GM21576 (cell line): ENCODE results near the gene GDPD5.

ENCODE experiments used
- ATAC-seq: cut with Tn5 transposase; IDR thresholded peaks from one replicate; pipeline ENCODE4 v1.9.1; 2021; ENCODE audit warnings: mild to moderate bottlenecking, moderate library complexity; ENCODE audit not compliant: unreplicated experiment

Gene GDPD5, protein sequence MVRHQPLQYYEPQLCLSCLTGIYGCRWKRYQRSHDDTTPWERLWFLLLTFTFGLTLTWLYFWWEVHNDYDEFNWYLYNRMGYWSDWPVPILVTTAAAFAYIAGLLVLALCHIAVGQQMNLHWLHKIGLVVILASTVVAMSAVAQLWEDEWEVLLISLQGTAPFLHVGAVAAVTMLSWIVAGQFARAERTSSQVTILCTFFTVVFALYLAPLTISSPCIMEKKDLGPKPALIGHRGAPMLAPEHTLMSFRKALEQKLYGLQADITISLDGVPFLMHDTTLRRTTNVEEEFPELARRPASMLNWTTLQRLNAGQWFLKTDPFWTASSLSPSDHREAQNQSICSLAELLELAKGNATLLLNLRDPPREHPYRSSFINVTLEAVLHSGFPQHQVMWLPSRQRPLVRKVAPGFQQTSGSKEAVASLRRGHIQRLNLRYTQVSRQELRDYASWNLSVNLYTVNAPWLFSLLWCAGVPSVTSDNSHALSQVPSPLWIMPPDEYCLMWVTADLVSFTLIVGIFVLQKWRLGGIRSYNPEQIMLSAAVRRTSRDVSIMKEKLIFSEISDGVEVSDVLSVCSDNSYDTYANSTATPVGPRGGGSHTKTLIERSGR

DNA sequence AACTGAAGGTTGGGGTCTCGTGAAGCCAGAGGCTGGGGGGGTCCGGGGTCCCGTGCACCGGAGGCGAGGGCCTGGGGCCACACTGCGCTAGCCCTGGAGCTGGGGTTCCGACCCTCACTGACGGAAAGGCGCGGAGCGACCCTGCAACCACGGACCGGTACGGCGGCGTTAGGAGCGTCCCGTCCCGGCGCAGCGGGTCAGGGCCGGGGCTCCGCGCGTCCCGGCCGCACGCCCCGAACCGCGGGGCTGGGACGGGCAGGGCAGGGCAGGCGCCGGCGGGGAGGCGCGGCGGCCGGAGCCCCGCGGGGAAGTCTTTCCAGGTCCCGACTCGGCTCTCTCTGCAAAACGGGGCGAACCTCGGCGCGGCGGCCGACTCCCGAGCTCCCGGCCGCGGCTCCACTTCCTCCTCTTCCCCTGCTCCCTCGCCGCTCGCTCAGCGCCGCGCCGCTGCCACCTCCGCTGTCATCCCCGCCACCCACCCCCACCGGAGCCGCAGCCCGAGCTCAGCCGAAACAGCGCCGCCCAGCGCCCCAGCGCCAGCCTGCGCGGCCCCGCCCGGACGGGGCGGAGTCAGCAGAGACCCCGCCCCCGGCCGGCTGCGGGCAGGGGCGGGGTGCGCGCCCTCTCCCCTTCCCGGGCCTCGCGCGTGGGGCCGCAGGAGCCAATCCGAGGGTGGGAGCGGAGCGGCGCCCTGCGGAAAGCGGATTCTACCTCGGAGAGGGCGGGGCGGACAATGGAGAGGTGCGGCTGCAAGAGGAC, at the start of gene GDPD5:
Gene GDPD5 (minus strand): TSS at position 509 of the 759 bp plus-strand sequence. CDS start 48,206 bp downstream, outside the sequence.
- peak; percentile 67 for ATAC-seq

DNA sequence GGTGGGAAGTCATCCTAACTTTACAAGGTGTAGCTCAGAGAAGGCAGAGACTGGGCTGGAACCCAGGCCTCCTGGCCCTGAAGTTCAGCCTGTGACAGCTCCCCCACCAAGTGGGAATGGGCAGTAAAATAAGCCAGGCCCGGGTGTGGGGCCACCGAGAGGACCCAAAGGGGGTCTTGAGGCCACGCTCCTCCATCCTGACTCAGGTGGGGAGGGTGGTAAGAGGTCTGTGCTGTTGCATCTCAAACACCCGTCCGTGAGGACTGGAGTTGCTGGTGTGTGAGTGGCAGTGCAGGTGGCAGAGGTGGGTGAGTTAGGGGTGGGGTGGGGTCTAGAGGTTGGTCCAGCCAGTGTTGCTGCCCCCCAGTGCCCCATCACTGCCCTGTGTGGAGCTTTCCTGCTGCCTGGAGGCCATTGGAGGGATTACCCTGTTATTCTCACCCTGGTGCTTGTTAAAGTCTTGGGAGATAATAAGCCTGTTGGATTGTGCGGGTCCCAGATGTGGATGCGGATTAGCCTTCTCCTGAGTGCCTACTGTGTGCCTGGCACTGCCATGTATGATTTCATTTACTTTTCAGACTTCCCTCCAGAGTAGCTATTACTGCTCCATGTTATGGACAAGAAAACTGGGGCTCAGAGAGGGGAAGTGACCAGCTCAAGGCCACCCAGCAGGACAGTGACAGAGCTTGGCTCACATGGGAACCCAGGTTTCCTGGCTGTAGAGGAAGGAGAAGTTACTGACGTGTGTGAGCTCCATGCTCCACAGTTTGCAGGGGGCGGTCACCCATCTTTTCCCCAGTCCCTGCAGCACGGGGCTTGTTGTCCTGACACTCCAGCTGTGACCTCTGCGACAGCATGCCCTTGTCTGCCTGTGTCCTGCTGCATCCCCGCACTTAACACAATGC, 49.2 kb upstream of the GDPD5 start:
- no peak for ATAC-seq

DNA sequence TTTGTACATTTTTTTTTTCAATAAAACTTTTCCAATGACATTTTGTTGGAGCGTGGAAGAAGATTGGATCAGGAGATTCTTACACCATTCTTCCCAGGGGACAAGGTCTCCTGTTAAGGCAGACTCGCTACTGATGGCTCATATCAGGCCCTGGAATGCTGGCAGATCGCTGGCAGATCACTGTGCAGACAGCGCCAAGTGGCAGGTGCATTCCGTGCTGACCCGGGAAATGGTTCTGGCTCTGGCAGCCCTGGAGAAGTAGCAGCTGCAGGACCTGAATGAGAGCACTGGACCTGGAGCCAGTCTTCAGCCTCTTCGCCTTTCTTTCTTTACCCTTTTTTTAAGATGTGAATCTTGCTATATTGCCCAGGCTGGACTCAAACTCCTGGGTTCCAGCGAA, 47.0 kb upstream of the GDPD5 start:
- no peak for ATAC-seq

DNA sequence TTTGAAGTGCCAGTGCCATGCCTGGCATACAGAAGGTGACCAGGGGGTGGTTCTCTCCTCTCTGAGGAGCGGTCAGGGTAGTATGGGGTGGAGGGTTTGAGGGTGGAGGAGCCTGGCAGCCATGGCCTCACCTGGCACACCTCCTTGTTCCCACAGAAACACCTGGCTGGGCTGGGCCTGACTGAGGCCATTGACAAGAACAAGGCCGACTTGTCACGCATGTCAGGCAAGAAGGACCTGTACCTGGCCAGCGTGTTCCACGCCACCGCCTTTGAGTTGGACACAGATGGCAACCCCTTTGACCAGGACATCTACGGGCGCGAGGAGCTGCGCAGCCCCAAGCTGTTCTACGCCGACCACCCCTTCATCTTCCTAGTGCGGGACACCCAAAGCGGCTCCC, 45.9 kb upstream of the GDPD5 start:
- no peak for ATAC-seq

DNA sequence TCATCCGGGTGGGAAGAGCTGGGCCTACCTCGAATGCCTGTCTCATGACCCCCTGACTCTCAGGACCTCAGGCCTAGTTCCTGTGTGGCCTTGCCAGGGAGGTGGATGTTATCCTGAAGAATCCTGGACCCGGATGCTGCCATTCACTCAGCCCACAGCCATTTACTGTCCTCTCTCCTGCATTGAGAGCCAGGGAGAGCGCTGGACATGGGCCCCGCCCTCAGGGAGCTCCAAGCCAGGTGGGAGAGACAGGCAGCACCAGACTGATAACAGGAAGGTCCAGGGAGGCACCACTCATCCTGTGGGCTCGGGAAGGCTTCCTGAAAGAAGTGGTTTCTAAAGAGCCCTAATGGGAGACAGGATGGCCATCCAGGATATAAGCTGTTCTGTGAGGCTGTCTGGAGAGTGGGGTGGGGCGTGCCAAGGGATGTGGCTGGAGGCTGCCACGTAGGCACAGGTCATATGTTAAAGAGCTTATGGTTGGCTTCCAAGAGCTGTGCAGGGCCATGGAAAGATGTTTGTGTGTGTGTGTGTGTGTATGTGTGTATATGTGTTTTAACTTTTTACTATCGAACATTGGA, 44.9 kb upstream of the GDPD5 start:
- no peak for ATAC-seq

DNA sequence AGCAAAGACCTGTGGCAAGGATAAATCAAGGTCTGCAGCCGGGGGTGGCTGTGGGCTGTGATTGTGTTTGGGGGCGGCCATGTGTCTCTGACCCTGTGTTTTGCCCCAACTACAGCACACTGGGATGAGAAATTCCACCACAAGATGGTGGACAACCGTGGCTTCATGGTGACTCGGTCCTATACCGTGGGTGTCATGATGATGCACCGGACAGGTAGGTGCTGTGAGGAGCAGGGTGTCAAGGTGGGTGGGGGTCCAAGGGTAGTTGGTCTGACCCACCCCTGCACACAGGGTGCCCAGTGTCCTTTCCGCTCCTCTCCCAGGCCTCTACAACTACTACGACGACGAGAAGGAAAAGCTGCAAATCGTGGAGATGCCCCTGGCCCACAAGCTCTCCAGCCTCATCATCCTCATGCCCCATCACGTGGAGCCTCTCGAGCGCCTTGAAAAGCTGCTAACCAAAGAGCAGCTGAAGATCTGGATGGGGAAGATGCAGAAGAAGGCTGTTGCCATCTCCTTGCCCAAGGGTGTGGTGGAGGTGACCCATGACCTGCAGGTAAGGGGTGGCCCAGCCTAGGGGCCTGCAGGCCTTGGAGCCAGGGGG, 43.0 kb upstream of the GDPD5 start:
- ATAC-seq: no peak

DNA sequence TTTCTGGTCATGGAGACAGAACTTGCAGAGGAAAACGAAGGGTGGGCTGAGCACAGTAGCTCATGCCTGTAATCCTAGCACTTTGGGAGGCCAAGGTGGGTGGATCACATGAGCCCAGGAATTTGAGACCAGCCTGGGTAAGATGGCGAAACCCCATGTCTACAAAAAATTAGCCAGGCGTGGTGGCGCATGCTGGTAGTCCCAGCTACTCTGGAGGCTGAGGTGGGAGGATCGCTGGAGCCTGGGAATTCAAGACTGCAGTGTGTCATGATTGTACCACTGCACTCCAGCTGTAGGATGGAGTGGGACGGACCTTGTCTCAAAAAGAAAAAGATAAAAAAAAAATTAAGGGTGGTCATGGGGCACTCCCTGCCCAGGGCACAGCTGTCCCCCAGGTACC, 42.2 kb upstream of the GDPD5 start:
- no peak for ATAC-seq

DNA sequence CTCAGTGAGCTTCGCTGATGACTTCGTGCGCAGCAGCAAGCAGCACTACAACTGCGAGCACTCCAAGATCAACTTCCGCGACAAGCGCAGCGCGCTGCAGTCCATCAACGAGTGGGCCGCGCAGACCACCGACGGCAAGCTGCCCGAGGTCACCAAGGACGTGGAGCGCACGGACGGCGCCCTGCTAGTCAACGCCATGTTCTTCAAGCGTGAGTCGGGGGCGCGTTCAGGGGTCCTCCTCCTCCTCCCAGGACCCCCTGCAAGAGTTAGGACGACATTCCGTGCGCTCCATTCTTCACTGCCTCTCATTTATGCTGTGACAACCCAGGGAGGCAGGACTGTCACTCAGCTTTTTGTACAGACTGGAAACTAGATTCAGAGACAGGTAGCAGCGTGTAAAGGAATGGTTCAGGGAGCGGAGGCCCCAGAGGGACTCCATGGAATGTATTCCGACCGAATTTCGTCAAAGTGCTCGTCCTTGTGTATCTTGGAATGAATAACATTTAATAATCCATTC, 41.1 kb upstream of the GDPD5 start:
- no peak for ATAC-seq

DNA sequence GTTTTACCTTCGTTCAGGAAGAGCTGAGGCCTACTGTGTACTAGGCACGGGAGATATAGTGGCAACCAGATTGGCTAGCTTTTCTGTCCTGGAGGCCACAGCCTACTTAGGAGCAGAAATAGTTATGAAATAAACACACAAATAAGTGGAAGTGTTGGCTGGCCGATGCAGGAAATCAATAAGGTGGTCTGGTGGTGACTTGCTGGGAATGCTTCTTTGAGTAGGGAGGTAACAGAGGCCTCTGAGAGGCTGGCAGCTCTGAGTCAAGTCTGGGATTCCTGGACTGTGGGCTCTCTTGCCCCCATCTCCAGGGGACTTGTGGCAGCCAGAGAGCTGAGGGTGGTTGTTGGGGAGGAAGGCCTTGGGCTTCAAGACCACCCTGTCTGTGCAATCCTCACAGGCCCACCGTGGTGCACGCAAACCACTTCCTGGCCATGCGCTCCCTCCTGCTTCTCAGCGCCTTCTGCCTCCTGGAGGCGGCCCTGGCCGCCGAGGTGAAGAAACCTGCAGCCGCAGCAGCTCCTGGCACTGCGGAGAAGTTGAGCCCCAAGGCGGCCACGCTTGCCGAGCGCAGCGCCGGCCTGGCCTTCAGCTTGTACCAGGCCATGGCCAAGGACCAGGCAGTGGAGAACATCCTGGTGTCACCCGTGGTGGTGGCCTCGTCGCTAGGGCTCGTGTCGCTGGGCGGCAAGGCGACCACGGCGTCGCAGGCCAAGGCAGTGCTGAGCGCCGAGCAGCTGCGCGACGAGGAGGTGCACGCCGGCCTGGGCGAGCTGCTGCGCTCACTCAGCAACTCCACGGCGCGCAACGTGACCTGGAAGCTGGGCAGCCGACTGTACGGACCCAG, 40.4 kb upstream of the GDPD5 start:
- ATAC-seq: no peak

DNA sequence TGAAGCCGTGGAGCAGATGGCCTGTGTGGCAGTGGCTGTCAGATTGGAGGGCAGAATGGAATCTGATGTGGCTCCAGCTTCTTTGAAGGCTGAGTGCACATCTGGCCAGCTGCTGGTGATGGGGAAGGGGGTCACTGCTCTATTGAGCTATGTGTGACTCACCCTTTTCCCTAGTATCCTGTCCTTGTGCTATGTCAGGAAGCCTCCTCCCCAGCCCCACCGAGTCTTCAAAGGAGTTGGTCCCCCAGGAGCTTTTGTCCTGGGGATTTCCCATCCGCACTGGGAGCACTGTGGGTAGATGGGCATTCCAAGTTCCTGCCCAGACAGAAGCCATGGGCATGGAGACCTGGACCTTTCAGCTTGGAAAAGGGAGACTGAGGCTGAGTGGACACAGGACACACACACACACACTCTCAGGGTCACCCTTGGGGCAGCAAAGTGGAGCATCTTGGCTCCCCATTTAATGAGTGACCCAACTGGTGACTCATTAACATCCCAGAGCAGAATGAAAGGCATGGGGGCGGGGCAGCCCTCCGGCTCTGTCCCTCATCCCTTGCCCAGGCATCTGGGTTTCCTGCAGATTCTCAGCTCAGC, 39.6 kb upstream of the GDPD5 start:
- no peak for ATAC-seq

DNA sequence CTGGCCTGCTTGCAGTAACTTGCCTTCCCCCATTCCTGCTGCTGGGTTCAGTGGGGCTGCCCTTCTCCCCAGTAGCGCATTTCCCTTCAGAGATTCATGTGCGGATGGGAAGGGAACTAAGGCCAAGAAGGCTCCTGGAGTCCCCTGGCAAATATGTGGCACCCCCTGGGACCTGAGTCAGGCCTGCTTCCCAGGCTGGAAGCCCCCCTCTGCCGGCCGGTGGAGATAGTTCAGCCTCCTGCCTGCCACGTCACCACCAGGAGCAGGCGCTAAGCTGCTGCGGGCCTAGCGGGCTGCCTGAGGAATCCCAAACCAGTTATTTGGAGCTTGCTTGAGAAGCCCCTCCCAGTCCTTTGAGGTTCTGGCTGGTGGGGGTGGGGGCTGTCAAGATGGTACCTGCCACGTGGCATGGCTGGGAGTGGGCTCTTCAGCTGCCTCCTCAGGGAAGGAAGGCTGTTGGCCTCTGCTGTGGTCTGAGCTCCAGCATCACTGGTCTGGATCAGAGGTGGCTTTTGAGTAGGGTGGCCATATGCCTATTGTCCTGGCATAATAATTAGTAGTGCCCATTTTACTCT, 38.3 kb upstream of the GDPD5 start:
- ATAC-seq: no peak

DNA sequence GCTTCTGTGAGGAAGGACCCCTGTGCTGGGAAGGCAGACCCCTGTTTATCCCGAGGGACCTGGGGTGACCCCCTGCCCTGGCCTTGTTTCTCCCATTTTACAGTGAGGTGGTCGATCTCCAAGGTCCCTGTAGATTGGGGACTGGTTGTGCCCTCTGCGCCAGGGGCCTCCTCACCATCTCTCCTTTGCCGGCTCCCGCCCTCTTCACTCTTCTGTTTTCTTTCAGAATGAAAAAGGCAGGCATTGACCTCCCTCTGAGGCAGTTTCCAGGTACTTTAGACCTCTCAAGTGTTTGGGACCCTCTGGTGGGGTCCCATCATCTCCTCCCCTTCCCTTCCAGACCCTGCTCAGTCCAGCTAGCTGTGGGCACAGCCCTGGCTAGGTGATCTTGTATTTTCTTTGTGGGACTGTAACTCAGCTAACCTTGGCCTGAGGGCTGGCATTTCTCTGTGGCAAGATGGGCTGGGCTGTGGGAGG, 37.8 kb upstream of the GDPD5 start:
- ATAC-seq: no peak

DNA sequence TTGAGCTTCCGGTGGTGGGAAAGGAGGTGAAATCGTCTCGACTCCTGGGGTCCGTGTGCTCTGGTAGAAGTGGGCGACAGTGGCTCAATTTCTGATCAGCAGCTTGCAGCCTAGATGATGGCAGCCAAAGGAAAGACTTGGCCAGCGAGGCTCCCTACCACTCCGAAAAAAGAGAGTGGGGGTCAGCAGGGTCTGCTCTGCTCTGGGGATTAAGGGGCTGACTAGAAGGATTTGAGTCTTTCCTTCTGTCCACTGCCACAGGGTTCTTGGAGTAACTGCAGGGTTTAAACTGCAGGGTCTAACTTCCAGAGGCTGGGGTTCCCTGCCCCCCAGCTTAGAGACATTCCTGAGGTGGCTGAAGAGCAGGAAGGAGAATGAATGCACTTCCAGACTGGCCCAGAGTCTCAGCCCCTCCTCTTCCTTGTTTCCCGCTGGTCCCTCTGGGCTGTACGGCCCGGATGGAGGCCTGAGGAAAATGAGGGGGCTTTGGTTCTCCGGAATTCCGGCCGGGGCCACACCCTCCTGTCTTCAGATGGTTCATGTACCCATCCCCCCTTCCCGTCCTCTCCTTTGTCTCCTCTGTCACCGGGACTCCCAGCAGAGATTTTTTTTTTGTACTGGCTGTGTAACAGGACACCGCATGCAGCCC, 37.2 kb upstream of the GDPD5 start:
- no peak for ATAC-seq

DNA sequence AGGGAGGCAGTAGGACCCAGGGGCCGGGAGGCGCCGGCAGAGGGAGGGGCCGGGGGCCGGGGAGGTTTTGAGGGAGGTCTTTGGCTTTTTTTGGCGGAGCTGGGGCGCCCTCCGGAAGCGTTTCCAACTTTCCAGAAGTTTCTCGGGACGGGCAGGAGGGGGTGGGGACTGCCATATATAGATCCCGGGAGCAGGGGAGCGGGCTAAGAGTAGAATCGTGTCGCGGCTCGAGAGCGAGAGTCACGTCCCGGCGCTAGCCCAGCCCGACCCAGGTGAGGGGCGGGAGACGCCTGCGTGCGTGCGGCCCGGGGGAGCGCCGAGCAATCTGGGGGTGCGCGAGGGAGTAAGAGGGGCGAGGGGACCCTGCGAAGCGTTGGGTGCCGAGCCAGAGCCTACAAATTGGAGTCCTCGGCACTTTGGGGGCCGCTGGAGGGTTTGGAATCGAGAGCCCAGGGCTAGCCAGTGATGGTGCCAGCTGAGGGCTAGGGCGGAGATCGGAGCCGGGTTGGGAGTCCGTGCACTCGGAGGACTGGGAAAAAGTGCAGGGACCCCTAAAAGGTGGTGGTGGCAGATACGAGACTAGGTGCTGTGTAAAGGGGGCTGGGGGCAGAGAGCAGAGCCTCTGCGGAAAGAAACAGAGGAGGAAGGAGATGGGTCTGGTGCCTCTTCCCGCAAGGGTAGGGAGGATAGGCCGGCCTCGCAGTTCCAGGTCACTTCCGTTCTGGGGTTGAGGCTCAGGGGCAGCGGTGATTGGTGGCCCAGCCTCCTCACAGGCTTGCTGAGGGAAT, 36.5 kb upstream of the GDPD5 start, which contains the start of gene SERPINH1:
Gene SERPINH1 (plus strand): TSS at position 206 of the 788 bp plus-strand sequence. CDS start 4,097 bp downstream, outside the sequence.
- peak; percentile 73 for ATAC-seq

DNA sequence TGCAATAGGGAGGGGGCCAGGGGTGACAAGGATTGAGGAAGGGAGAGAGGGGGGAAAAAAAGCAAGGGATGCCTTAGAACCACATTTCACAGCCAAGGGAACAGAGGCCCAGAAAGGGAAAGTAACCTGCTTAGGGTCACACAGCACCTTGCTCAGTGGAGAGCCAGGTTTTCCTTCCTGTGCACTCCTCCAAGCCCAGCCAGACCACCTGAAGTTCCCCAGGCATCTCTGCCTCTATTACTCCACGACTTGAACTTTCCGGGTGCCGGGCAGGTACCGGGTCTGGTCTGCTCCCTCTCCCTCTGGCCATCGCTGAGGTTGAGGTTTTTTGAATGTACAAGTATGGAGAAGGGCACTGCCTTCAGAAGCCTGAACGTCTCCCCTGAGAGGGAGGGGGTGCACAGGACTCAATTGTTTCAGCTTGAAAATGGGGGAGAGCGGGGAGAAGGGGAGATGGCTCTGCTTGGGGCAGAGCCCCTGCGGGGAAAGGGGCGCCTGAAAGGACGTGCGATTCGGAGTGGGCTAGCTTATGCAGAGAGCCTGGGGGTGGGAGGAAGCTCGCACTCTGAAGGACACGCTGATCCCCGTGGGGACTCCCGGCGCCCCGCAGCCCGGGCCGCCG, 35.8 kb upstream of the GDPD5 start:
- no peak for ATAC-seq

DNA sequence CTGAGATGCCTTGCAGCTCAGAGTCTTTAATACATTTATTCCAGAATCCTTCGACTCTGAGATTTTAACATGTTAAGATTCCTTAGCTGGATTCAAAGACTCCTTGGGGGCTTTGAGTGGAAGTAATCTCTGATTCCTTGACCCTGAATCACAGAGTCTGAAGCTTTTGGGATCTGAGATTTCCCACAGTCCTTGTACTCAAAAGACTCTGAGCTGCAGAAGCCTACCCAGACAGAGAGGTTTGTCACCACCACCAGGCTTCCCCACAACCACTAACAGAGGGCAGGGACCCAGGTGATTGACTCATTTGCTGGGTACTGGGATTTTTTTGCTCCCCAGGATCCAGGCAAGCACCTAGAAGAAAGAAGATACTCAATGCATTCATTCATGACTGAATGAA, 34.9 kb upstream of the GDPD5 start:
- no peak for ATAC-seq
